Renal cortex interstitium (tissue), 11 donors: ENCODE results near the gene VPS9D1. TPM values are rescaled to one million over a fixed set of nuclear protein-coding genes. Genes with fewer than 3 reads are reported as not detected.
"Not testable (repeated sequence)": the region's sequence is repeated elsewhere in the genome, so short reads cannot be mapped to it uniquely, and the experiment has no call there.

ENCODE experiments used
- DNase-seq, 11 donors: peaks; one replicate each; pipeline ENCODE4 v3.0.0-alpha.2; 2013; ENCODE audit warnings: low read depth in 9 of 11, low spot score in 4 of 11; ENCODE audit errors: extremely low read depth in 1 of 11
- polyA plus RNA-seq, 3 donors: library from polyadenylated mRNA; unstranded; fragments of 120-200 nt; gene quantifications; one replicate each; pipeline ENCODE4 v1.2.1, GENCODE V29; 2013; ENCODE audit not compliant: insufficient read length in 3 of 3

Gene VPS9D1
- polyA plus RNA-seq, 3 donors: 10.2 to 16.5 (median 13.1) TPM

DNA sequence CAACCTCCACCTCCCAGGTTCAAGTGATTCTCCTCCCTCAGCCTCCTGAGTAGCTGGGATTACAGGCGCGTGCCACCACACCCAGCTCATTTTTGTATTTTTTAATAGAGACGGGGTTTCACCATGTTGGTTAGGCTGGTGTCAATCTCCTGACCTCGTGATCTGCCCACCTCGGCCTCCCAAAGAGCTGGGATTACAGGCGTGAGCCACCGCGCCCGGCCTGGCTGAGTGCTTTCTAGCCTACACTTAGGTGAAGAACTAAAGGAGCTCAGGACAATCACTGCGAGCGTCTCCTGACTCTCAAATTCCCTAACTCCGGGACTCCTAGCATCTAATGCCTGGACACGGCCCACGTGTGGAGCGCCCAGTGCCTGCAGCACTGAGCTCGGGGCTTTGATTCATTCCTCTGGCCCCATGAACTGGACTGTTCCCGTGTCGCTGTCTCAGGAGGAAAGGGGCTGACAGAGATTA is 21.0 kb downstream of the VPS9D1 start:
- not testable (repeated sequence) for DNase-seq

GRCh38 chr16:89698717-89699116 is 22.0 kb downstream of the VPS9D1 start:
- DNase-seq: not testable (repeated sequence)

DNA sequence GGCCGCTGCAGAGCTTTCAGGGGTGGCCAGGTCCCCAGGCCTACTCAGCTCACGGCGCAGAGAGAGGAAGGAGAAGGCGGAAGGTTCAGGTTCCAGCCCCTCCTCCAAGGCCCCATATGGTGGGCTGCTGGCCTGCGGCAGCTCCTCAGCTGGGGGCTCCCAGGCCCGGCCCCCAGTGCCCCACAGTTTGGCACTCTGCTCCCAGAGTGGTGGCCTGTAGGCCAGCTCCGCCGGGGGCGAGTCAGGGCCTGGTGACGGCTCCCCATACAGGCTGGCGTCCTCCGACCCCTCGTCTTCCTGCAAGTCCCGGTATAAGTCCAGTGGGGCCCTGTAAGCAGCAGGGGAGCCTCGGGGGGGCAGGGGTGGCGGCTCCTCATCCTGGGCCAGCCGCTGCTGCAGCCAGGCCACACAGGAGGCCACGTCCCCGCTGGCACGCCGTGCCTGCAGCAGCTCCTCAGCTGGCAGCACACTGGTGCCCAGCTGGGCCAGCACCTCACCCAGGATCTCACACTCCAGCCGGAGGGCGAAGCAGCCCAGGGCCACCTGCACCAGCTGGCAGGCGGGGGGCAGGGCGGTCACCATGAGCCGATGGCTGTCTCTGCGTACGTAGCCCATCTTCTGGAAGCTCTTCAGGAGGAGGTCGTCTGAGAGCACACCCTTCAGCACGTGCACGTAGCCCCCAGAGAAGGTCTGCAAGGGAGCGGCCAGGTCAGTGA is 22.9 kb downstream of the VPS9D1 start:
- DNase-seq: no peak

GRCh38 chr16:89697161-89697615 is 23.5 kb downstream of the VPS9D1 start:
- no peak for DNase-seq

GRCh38 chr16:89696670-89697128 is 24.0 kb downstream of the VPS9D1 start:
- DNase-seq: no peak

- DNase-seq: no peak
These were observed 24.6 kb downstream of the VPS9D1 start for GRCh38 chr16:89695875-89696669.

DNA sequence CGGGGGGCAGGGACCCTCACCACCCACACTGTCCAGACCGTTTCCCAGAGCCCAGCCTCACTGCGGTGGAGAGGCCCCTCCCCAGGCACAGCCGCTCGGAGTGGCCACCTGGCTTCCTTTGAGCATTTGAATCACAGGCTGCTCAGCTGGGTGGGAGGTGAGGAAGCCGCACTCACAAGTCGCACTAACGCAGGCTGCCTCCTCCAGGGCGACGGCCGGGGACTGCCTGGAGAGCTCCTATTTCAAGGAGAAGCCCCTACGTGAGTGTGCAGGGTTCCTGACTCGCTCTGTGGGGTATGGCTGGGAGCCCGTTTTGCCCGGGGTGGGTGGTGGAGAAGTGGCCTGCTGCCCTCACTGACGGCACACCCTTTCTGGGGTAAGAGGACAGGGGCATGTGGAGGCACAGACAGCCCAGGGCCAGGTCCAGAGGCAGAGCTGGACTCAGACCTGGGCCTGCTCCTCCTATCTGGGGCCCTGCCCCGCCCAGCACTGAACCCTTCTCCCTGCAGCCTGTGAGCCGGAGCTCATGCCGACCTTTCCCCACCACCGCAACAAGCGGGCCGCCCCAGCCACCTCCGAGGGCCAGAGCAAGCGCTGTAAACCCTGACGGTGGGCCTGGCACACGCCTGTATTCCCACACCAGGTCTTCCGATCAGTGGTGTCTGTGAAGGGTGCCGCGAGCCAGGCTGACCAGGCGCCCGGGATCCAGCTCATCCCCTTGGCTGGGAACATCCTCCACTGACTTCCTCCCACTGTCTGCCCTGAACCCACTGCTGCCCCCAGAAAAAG is 25.4 kb downstream of the VPS9D1 start:
- no peak for DNase-seq

- DNase-seq: not testable (repeated sequence)
These were observed 26.0 kb downstream of the VPS9D1 start for GRCh38 chr16:89694784-89695085.

GRCh38 chr16:89693931-89694783 is 26.5 kb downstream of the VPS9D1 start:
- no peak for DNase-seq

DNA sequence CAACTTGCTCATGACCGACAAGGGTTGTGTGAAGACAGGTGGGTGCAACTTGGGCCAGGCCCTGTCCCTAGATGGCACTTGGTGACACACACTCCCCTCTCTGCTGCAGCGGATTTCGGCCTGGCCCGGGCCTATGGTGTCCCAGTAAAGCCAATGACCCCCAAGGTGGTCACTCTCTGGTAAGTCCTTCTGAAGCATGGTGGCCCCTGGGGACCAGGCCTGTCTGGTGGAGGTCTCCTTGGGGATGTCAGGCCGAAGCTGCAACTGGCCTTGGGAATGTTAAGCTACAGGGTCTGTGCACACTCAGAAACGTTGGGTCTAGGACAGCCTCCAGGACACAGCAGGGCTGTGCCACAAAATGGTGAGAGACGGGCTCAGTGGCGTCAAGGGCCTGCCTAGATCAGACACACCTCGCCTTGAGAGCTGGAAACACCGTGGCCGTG is 27.4 kb downstream of the VPS9D1 start:
- no peak for DNase-seq

- DNase-seq: no peak
These were observed 28.6 kb downstream of the VPS9D1 start for GRCh38 chr16:89691986-89692569.

DNA sequence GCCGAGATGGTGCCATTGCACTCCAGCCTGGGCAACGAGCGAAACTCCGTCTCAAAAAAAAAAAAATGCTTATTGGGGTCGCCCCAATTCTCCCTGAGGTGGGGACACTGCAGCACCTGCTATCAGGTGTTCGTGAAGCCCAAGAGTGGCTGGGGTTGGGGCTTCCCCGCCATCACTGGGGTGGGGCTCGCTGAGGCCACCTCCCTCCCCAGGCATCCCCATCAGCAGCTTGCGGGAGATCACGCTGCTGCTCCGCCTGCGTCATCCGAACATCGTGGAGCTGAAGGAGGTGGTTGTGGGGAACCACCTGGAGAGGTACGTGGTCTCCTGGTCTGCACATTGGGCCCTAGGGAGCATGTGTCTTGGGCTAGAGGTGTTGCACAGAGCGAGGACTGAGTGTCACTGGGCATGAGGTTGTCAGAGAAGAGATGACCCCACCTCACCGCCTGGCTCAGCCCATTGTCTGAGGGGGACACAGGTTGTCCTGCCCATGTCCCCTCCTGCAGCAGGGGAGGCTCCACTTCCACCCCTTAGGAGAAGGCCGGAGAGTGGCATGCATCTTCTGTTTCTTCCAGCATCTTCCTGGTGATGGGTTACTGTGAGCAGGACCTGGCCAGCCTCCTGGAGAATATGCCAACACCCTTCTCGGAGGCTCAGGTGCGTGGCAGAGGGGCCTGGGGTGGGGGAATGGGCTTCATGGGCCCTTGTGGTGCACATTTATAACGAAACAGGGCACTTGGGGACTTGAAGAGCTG is 29.3 kb downstream of the VPS9D1 start:
- DNase-seq: no peak

- no peak for DNase-seq
These were observed 30.3 kb downstream of the VPS9D1 start for GRCh38 chr16:89690392-89690901.

DNA sequence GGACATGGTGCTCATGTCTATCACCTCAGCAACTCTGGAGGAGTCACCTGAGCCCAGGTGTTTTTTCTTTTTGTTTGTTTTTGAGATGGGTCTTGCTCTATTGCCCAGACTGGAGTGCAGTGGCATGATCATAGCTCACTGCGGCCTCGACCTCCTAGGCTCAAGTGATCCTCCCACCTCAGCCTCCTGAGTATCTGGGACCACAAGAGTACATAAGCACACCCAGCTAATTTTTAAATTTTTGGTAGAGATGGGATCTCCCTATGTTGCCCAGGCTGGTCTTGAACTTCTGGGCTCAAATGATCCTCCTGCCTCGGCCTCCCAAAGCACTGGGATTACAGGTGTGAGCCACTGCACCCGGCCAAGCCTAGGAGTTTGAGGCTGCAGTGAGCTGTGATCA is 31.1 kb downstream of the VPS9D1 start:
- not testable (repeated sequence) for DNase-seq

DNA sequence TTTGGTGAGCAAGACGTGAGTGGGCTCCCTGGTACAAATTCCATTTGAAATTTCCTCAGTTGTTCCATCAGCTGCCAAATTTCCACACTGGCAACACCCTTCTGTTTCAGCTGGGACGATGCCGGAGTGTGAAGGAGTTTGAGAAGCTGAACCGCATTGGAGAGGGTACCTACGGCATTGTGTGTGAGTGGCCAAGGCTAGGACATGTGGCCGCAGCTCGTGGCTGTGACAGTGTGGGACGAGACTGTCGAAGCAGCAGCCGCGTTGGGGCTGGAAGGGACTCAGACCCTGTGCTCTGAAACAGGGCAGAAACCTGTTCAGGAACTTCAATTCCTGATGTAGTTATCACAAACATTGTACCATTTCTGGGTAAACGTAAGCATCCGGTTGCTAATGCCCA is 31.6 kb downstream of the VPS9D1 start:
- no peak for DNase-seq

- DNase-seq: no peak
These were observed 32.3 kb downstream of the VPS9D1 start for GRCh38 chr16:89688395-89688794.
